BJ (cell line): ENCODE data around the gene MRPL24. TPM values are rescaled to one million over a fixed set of nuclear protein-coding genes. Genes with fewer than 3 reads are reported as not detected.

ENCODE experiments used
- CTCF ChIA-PET: fragments of 350-600 bp; formaldehyde crosslinking; extraction: SDS; loops from one replicate; lab custom pipeline; 2021; ENCODE audit warnings: antibody characterized with exemption, inconsistent platforms; lab: Yijun Ruan, JAX
- POLR2A ChIA-PET: fragments of 300-600 bp; sonication (Branson Sonifier 250); formaldehyde crosslinking; extraction: SDS; loops from one replicate; lab custom pipeline; 2021; ENCODE audit warnings: antibody characterized with exemption; lab: Charles Lee
- DNase-seq: peaks from one replicate; pipeline ENCODE4 v3.0.0-alpha.2; 2011; ENCODE audit warnings: low read depth
- H3K27me3 ChIP-seq: 2 replicates; pipeline ENCODE4 v1.6.0; 2011; ENCODE audit warnings: low read length; ENCODE audit not compliant: control insufficient read depth, insufficient read depth
- H3K36me3 ChIP-seq: 2 replicates; pipeline ENCODE4 v1.5.1; 2011; ENCODE audit warnings: low read length; ENCODE audit not compliant: control insufficient read depth, insufficient read depth
- H3K4me3 ChIP-seq: 2 replicates; pipeline ENCODE4 v1.5.1; 2011; ENCODE audit warnings: low read depth, mild to moderate bottlenecking, control low read depth, low read length
- polyA plus RNA-seq: library from polyadenylated mRNA; depleted of rRNA; stranded (reverse); fragments of >200 nt; gene quantifications from 2 replicates; pipeline ENCODE4 v1.2.3, GENCODE V29; 2011
- TF ChIP-seq, protein P1 (sequence below): IDR thresholded peaks from 2 replicates; pipeline ENCODE4 v1.5.1; 2011; ENCODE audit warnings: low read depth, mild to moderate bottlenecking, control low read depth, inconsistent platforms, low read length, moderate library complexity; ENCODE audit not compliant: insufficient read depth

The MRPL24 gene
- polyA plus RNA-seq, 1 experiment = 120 TPM

DNA sequence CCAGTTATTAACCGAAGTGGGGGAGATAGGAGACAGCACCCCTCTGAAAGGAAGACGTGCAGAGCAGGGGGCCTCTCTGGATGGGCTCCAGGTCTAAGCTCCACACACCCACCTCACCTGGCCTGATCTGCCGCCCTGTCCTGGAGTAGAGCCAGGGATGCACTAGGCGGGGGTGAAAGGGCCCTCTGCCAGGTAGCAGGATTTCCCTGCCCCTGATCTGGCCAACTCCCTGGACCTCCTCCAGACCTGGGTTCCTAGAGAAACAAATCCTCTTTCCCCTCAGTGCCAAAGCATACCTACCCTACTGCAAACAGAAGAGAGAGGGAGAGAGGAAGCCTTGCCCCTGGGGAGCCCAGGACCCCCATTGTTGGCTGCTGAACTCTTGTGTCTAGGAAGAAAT, 37.6 kb downstream of the MRPL24 start:
- ChIA-PET CTCF (interaction anchor here (15.3 to 41.7 kb wide), 3 partner anchors 11 to 24 kb away, joined by 286 to 1556 read pairs (median 1556); partner anchors contain the start of genes CRABP2, ISG20L2, METTL25B and NES), POLR2A (interaction anchor here (0.6 to 1.4 kb wide), 2 partner anchors 9 to 1732 kb away, joined by 3 to 11 read pairs; no protein-coding TSS in a partner anchor)
- Histone ChIP-seq H3K4me3 (peak overlapping the region; percentile 58), H3K27me3 (no peaks in the 10 kb centered on the region), H3K36me3 (peaks cover 24% of the 10 kb centered on the region)
- TF ChIP-seq, protein P1, sequence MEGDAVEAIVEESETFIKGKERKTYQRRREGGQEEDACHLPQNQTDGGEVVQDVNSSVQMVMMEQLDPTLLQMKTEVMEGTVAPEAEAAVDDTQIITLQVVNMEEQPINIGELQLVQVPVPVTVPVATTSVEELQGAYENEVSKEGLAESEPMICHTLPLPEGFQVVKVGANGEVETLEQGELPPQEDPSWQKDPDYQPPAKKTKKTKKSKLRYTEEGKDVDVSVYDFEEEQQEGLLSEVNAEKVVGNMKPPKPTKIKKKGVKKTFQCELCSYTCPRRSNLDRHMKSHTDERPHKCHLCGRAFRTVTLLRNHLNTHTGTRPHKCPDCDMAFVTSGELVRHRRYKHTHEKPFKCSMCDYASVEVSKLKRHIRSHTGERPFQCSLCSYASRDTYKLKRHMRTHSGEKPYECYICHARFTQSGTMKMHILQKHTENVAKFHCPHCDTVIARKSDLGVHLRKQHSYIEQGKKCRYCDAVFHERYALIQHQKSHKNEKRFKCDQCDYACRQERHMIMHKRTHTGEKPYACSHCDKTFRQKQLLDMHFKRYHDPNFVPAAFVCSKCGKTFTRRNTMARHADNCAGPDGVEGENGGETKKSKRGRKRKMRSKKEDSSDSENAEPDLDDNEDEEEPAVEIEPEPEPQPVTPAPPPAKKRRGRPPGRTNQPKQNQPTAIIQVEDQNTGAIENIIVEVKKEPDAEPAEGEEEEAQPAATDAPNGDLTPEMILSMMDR = no peak
- DNase-seq = no peak

DNA sequence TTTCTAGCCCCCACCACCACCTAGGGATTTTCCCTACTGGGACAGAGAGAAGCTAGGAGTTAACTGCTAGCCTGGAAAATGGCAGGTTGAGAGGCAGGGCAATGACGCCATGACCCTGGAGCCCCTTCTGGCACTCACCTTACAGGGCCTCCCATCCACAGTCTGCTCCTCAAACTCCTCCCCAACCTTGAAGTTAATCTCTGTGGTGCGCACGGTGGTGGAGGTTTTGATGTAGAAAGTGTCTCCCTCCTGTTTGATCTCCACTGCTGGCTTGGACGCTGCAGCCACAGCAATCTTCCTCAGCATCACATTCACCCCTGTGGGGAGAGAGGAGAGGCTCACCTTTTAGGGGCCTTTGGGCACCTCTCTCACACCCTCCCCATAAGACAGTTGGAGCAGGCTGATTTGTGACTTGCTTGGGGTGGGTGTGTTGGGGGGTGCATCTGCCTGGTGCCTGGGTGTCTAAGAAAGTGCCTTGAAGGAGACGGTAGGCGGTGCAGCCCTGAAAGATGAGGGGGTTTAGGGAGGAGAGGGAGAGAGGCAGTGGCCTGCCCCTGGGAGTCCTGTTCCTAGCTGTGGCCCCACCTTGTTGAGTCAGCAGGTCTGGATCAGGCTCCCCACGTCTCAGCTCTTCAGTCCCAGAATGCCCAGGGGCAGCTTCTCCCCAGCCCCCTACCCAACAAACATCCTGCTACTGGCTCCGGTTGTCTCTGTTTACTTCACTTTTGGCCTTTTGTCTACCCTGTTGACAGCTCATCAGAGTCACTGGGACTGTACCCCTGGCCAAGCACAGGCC, 40.0 kb downstream of the MRPL24 start:
- TF ChIP-seq, protein P1 = no peak
- ChIA-PET POLR2A (no interaction called here), CTCF (interaction anchor here (1.0 to 41.7 kb wide), 4 partner anchors 13 to 190 kb away, joined by 3 to 1556 read pairs (median 780); partner anchors contain the start of genes CRABP2, ISG20L2, METTL25B and NES)
- H3K4me3 ChIP-seq = no peak overlapping the region
- no peaks in the 10 kb centered on the region for H3K27me3 ChIP-seq
- DNase-seq = no peak
- peaks cover 24% of the 10 kb centered on the region for H3K36me3 ChIP-seq

DNA sequence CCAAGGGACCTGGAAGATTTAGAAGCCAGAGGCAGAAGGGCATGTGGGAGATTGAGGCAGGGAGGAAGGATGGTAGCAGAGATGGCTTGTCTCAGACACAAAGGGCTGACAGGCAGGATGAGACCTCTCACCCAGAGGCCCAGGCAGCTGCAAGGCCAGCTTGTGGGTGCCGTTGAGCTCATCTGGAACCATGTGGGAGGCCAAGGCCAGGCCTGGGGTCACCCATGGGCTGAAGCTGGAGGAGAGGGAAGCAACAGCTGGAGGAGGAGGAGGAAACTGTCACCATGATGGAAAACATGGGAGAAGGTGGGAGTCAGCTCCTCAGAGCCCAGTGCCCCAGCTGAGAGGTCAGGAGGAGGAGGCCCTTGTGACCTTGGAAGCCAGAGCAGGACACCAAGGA, 41.9 kb downstream of the MRPL24 start:
- TF ChIP-seq, protein P1 = no peak
- no peak for DNase-seq
- CTCF ChIA-PET = interaction anchor here (31.9 to 41.7 kb wide), 2 partner anchors 12 to 15 kb away, joined by 1556 read pairs; partner anchors contain the start of genes CRABP2, ISG20L2, METTL25B and NES
- POLR2A ChIA-PET = no interaction called here
- peaks cover 24% of the 10 kb centered on the region for H3K36me3 ChIP-seq
- H3K4me3 ChIP-seq = no peak overlapping the region
- no peaks in the 10 kb centered on the region for H3K27me3 ChIP-seq

DNA sequence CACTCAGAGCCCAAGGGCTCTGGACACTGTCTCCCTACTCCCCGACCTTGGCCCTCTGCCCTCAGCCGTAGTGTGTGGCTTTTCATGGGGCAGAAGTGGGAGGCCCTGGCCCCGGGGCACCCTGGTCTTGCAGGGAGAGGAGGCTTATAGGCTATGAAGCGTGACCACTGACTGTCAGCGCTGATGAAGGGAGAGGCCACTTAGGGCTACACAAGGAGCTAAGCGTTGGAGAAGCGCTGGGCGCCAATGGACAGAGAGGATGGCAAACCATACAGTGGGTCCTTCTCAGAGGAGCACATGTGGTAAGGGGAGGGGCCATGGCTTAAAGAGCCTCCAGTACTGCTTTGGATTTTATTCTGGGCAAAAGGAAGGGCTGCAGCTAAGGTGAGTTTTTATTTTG, 43.4 kb downstream of the MRPL24 start:
- H3K36me3 ChIP-seq = peaks cover 24% of the 10 kb centered on the region
- no peak for DNase-seq
- POLR2A ChIA-PET = no interaction called here
- TF ChIP-seq, protein P1 = no peak
- H3K4me3 ChIP-seq = no peak overlapping the region
- CTCF ChIA-PET = interaction anchor here (0.9 to 41.7 kb wide), 3 partner anchors 10 to 163 kb away, joined by 3 to 1556 read pairs (median 1556); partner anchors contain the start of genes CRABP2, ISG20L2, METTL25B and NES
- H3K27me3 ChIP-seq = no peaks in the 10 kb centered on the region

DNA sequence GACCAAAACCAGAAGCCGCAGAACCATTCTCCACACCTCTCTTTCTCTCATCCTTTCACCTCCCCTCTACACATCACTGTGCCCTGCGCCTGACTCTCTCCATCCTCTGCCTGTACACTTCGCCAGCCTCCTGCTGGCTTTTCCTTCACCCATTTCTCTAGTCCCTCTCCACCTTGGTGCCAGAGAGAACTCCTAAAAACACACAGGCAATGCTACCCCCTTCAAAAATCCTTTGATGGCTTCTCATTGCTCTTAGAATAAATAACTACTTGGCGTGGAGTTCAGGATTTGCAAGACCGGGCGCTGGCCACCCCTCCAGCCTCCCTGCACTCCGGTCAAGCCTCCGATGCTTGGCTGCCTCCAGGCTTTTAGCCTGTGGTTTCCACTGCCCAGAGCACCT, 44.1 kb downstream of the MRPL24 start:
- H3K36me3 ChIP-seq = peaks cover 24% of the 10 kb centered on the region
- H3K4me3 ChIP-seq = no peak overlapping the region
- no peaks in the 10 kb centered on the region for H3K27me3 ChIP-seq
- no peak for DNase-seq
- POLR2A ChIA-PET = no interaction called here
- TF ChIP-seq, protein P1 = no peak
- CTCF ChIA-PET = interaction anchor here (31.9 to 41.7 kb wide), 2 partner anchors 10 to 17 kb away, joined by 1556 read pairs; partner anchors contain the start of genes CRABP2, ISG20L2, METTL25B and NES
